K562 (cell line): ENCODE results near the gene RCBTB1. TPM values are rescaled to one million over a fixed set of nuclear protein-coding genes. Genes with fewer than 3 reads are reported as not detected.

ENCODE experiments used
- ATAC-seq: fragments of 200-7000 bp; cut with Tn5 transposase; 3 replicates; pipeline ENCODE4 v1.9.1; 2020; ENCODE audit warnings: moderate library complexity
- BruUV-seq: library from RNA; stranded (reverse); fragments of 400-500 nt; replicated peaks from 2 replicates; lab custom pipeline; 2021; lab: Mats Ljungman, UMichigan
- CTCF ChIA-PET: fragments of 300-600 bp; formaldehyde crosslinking; extraction: SDS; loops from one replicate; lab custom pipeline; 2021; ENCODE audit warnings: low intra/inter-chr PET ratio; lab: Yijun Ruan, JAX
- POLR2A ChIA-PET: fragments of 300-600, 350-650 bp; sonication (Branson Sonifier 250); formaldehyde crosslinking; extraction: SDS; loops from one replicate; lab custom pipeline; 2021; ENCODE audit warnings: antibody characterized with exemption, inconsistent platforms; lab: Yijun Ruan, JAX
- DNase-seq, 4 experiments: peaks; one replicate each; pipeline versions ENCODE4 v3.0.0 to v3.0.0-alpha.2; 2011 to 2018; ENCODE audit warnings: low spot score in 3 of 4, mixed read lengths in 3 of 4; ENCODE audit errors: extremely low read depth in 1 of 4
- FAIRE-seq: peaks from 2 replicates; lab custom pipeline; 2011; peaks lifted over from hg19 to GRCh38; lab: Jason Lieb, UNC
- H2AFZ ChIP-seq: 2 replicates; pipeline ENCODE4 v1.6.0; 2011; ENCODE audit warnings: low read depth, low read length, control low read depth, inconsistent platforms
- H3K27ac ChIP-seq: fragments of 200-600 bp; 3 replicates; pipeline ENCODE4 v1.8.0; 2011; ENCODE audit warnings: low read depth, mild to moderate bottlenecking, control low read depth, inconsistent platforms, low read length, moderate library complexity, mixed read lengths; ENCODE audit errors: extremely low read depth
- H3K27me3 ChIP-seq, 2 experiments: fragments of 300-600 bp in 1 of 2; 2 replicates in 1 of 2; 3 replicates in 1 of 2; pipeline versions ENCODE4 v1.6.0 to v1.8.0; 2011; ENCODE audit warnings: inconsistent platforms in 2 of 2, low read length in 2 of 2, mild to moderate bottlenecking in 1 of 2, mixed read lengths in 1 of 2, moderate library complexity in 1 of 2; ENCODE audit not compliant: control insufficient read depth in 2 of 2, insufficient read depth in 2 of 2
- H3K36me3 ChIP-seq: fragments of 300-600 bp; 3 replicates; pipeline ENCODE4 v1.8.0; 2011; ENCODE audit warnings: mild to moderate bottlenecking, low read length, inconsistent platforms; ENCODE audit not compliant: control insufficient read depth, insufficient read depth
- H3K4me1 ChIP-seq, 2 experiments: fragments of 200-600 bp in 1 of 2; replicated peaks in 1 of 2; 2 replicates in 1 of 2; 3 replicates in 1 of 2; pipeline versions ENCODE4 v1.5.1 to v1.8.0; 2011; ENCODE audit warnings: inconsistent platforms in 2 of 2, low read length in 2 of 2, mild to moderate bottlenecking in 1 of 2, mixed read lengths in 1 of 2, moderate library complexity in 1 of 2; ENCODE audit not compliant: control insufficient read depth in 2 of 2, insufficient read depth in 2 of 2
- H3K4me2 ChIP-seq: 2 replicates; pipeline ENCODE4 v1.6.1; 2011; ENCODE audit warnings: low read length, control low read depth, inconsistent platforms, mixed read lengths; ENCODE audit not compliant: insufficient read depth
- H3K4me3 ChIP-seq: fragments of 200-600 bp; sonication (generic), shearing (Covaris generic); 2 replicates; pipeline ENCODE4 v1.5.1; 2016; ENCODE audit warnings: control low read depth, inconsistent platforms
- H3K79me2 ChIP-seq: fragments of 200-600 bp; 3 replicates; pipeline ENCODE4 v1.8.0; 2011; ENCODE audit warnings: low read length, inconsistent platforms; ENCODE audit not compliant: control insufficient read depth, insufficient read depth
- H3K9ac ChIP-seq, 2 experiments: 2 replicates each; pipeline versions ENCODE4 v1.6.0 to v1.6.1; 2011; ENCODE audit warnings: low read depth in 2 of 2, low read length in 2 of 2, control low read depth in 1 of 2, inconsistent platforms in 1 of 2, mild to moderate bottlenecking in 1 of 2, mixed read lengths in 1 of 2; ENCODE audit not compliant: insufficient read depth in 1 of 2
- H3K9me1 ChIP-seq: one replicate; pipeline ENCODE4 v1.6.0; 2011; ENCODE audit warnings: inconsistent platforms, mild to moderate bottlenecking, low read length, moderate library complexity; ENCODE audit not compliant: control insufficient read depth, insufficient read depth
- H3K9me3 ChIP-seq: replicated peaks from 2 replicates; pipeline ENCODE4 v1.5.1; 2011; ENCODE audit warnings: low read depth, low read length, inconsistent platforms; ENCODE audit not compliant: control insufficient read depth, insufficient read depth
- H4K20me1 ChIP-seq: replicated peaks from 2 replicates; pipeline ENCODE4 v1.6.1; 2011; ENCODE audit warnings: low read length, inconsistent platforms, mixed read lengths; ENCODE audit not compliant: control insufficient read depth, insufficient read depth
- FOXK2 ChIP-seq, 2 experiments: fragments of 450-650 bp; IDR thresholded peaks in 1 of 2; conservative IDR thresholded peaks in 1 of 2; 2 replicates each; pipeline ENCODE4 v1.6.1; 2016; ENCODE audit warnings: low read depth in 2 of 2, mild to moderate bottlenecking in 1 of 2
- FOXP1 ChIP-seq: sonication (generic); formaldehyde crosslinking; IDR thresholded peaks from 2 replicates; pipeline ENCODE4 v1.8.0; 2022; ENCODE audit warnings: mild to moderate bottlenecking, missing genetic modification reagents
- PML ChIP-seq: IDR thresholded peaks from 2 replicates; pipeline ENCODE4 v1.6.1; 2012; ENCODE audit warnings: low read length, inconsistent platforms
- PURB ChIP-seq: sonication (generic); formaldehyde crosslinking; IDR thresholded peaks from 2 replicates; pipeline ENCODE4 v1.9.0; 2021; ENCODE audit warnings: low read depth, mild to moderate bottlenecking, missing genetic modification reagents
- ZC3H11A ChIP-seq: IDR thresholded peaks from 2 replicates; pipeline ENCODE4 v1.6.1; 2012; ENCODE audit warnings: low read depth, low read length, improper control_type of control experiment
- ZNF224 ChIP-seq: sonication (generic); formaldehyde crosslinking; IDR thresholded peaks from 2 replicates; pipeline ENCODE4 v1.8.0; 2022; ENCODE audit warnings: mild to moderate bottlenecking, missing genetic modification reagents
- ZNF274 ChIP-seq: IDR thresholded peaks from 2 replicates; pipeline ENCODE4 v1.6.1; 2011; ENCODE audit warnings: low read depth, mild to moderate bottlenecking, low read length, moderate library complexity, borderline replicate concordance
- ZNF695 ChIP-seq: fragments of 450-650 bp; formaldehyde crosslinking; IDR thresholded peaks from 2 replicates; pipeline ENCODE4 v1.4.0; 2020; ENCODE audit warnings: mild to moderate bottlenecking, moderate library complexity
- WGBS: fragments of 100-300 bp; shearing (Covaris generic); methylation state at CpG from one replicate; pipeline ENCODE4 v1.1.6; 2016; ENCODE audit warnings: low coverage, mixed read lengths; ENCODE audit not compliant: insufficient coverage; ENCODE audit errors: missing lambda C conversion rate; 5-methylcytosine and 5-hydroxymethylcytosine counted together
- in situ Hi-C: fragments of 300-500 bp; cut with MboI; formaldehyde crosslinking; loops from 4 replicates; pipeline ENCODE4 v1.15.0; 2018; ENCODE audit warnings: inconsistent platforms, mixed read lengths
- intact Hi-C: fragments of 100-400 bp; cut with micrococcal nuclease; formaldehyde crosslinking; loops from 2 replicates; pipeline ENCODE4 v1.14.2; 2022
- polyA plus RNA-seq, 8 experiments: library from polyadenylated mRNA; depleted of rRNA in 4 of 8; stranded (reverse) in 5 of 8; unstranded in 3 of 8; fragments of >200 nt; fragmentation: Nextera tagmentation in 2 of 8; fragmentation: Illumina TruSeq in 1 of 8; extraction: Ambion mirVana in 2 of 8; extraction: Trizol in 1 of 8; gene quantifications; 2 replicates each; pipeline versions ENCODE4 v1.2.1 to v1.2.3, GENCODE V29; 2011 to 2014; ENCODE audit warnings: inconsistent platforms in 1 of 8, missing spikeins in 1 of 8
- total RNA-seq, 7 experiments: library from RNA; depleted of rRNA in 6 of 7; stranded (reverse); fragments of >200 nt in 6 of 7; fragmentation: Illumina TruSeq in 2 of 7; extraction: Trizol in 2 of 7; gene quantifications; 2 replicates each; pipeline versions ENCODE4 v1.2.1 to v1.2.3, GENCODE V29; 2011 to 2021; ENCODE audit warnings: low replicate concordance in 1 of 7

RCBTB1 gene
- total and polyA plus RNA-seq, 9 of the 15 experiments (the other 6 are each of a cell fraction or from before 2014, with no cell fraction given) = 4.0 to 11.3 (median 8.4) TPM

DNA sequence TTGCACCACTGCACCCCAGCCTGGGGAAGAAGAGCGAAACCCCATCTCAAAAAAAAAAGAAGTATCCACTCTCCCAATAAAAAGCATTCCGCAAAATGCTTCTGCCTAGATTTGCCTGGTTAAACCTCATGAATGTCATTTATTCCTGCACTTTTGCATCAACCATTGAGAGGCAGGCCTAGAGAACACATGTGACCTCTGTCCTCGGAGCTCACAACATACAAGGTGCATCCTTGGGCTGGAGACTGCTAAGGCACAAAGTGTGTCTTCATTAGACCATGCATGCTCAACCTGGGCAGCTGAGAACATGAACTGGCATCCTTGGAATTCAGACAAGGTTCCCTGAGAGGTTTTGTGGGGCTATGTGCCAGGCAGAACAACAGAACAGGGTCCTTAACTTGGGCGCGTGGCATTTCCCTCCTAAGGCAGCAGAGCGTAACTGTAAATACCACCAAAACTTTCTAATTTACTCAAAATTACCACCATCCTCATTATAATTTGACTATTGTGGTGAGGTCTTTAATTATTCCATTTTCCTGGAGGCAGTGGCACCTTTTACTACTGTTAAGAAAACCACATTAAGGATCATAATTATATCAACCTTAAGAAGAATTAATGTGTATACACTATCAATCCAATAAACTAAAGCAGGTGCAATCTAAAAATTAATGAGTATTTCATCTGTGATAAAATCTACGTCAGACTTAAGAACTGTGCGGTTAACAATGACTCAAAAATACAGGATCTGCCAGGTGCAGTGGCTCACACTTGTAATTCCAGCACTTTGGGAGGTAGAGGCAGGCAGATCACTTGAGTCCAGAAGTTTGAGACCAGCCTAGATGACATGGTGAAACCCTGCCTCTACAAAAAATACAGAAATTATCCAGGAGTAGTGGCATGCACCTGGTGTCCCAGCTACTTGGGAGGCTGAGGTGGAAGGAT is 13.8 kb downstream of the RCBTB1 start:
- no peak overlapping the region for H3K4me2 ChIP-seq
- no peaks in the 10 kb centered on the region for H3K79me2 ChIP-seq
- peaks cover 3% of the 10 kb centered on the region; the same call in 1 of the 3 replicates for H3K36me3 ChIP-seq
- H3K9me3 ChIP-seq = no peaks in the 10 kb centered on the region
- peaks cover 0 to 2% of the 10 kb centered on the region in 2 experiments; a peak in 2 of 5 replicates for H3K4me1 ChIP-seq
- no peak overlapping the region for H2AFZ ChIP-seq
- intact Hi-C loops = no loop called here
- no peaks in the 10 kb centered on the region for H4K20me1 ChIP-seq
- no peak for DNase-seq
- CTCF ChIA-PET = no interaction called here
- no peak for ATAC-seq
- in situ Hi-C loops = no loop called here
- no peak overlapping the region for H3K4me3 ChIP-seq
- no peaks in the 10 kb centered on the region for H3K9me1 ChIP-seq
- no peak for FAIRE-seq
- H3K9ac ChIP-seq = no peak overlapping the region
- H3K27me3 ChIP-seq = no peaks in the 10 kb centered on the region
- WGBS = 90% methylated on average over 7 of the region's 8 CpGs
- POLR2A ChIA-PET = interaction anchor here (1.1 kb wide), 1 partner anchor 53 kb away, joined by 3 read pairs; no protein-coding TSS in a partner anchor
- BruUV-seq = no TSS peak
- TF ChIP-seq PURB (CRISPR knock-in tag) = no peak
- TF ChIP-seq FOXP1 (CRISPR knock-in tag) = no peak
- TF ChIP-seq ZNF695 (CRISPR knock-in tag) = no peak
- no peak for TF ChIP-seq FOXK2 (conservative IDR thresholded peaks at IDR 0.05 in 1 of 2, IDR thresholded peaks at IDR 0.05 in 1 of 2; ENCODE audit: low read depth in 2 of 2)
- no peak for TF ChIP-seq ZNF224 (CRISPR knock-in tag)
- no peak for TF ChIP-seq PML
- TF ChIP-seq ZC3H11A = no peak
- no peak for TF ChIP-seq ZNF274
- no peak overlapping the region for H3K27ac ChIP-seq
